GM13977 (cell line): Measurements from ENCODE around the gene PTPN21.

Experiments used
- DNase-seq: peaks from one replicate; pipeline ENCODE4 v3.0.0; 2012; ENCODE audit warnings: low spot score
- in situ Hi-C: fragments of 300-500 bp; cut with MboI; formaldehyde crosslinking; loops from one replicate; pipeline ENCODE4 v1.12.0; 2022; ENCODE audit warnings: low sequenced_read_pairs, low pct_unique_long_range_greater_than_20kb, mixed read lengths, inconsistent platforms; ENCODE audit not compliant: unreplicated experiment
- TF ChIP-seq, protein P1 (sequence below): IDR thresholded peaks from 2 replicates; pipeline ENCODE4 v1.5.1; 2012; ENCODE audit warnings: mild to moderate bottlenecking, control low read depth; ENCODE audit not compliant: insufficient read depth; ENCODE audit errors: extremely low read depth, missing control alignments

The PTPN21 gene

DNA sequence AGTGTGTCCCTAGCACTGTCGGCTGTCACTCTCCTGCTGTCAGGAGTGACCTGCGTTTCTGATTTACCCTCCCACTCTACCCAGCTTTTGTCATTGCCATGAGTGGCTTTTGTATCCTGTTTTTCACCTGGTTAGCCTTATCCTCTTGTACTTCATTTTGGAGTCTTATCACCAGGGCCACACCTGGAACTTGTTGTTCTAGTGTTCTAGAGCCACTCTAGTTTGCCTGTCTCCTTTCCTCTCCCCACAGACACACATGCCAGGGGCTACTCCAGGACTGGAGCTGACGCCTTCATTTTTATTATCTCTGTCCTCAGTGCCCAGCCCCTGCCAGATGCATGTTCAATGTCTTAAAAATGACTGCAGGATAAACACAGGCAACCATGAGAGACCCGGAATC, 42.2 kb upstream of the PTPN21 start:
- DNase-seq, result no peak
- TF ChIP-seq, protein P1, sequence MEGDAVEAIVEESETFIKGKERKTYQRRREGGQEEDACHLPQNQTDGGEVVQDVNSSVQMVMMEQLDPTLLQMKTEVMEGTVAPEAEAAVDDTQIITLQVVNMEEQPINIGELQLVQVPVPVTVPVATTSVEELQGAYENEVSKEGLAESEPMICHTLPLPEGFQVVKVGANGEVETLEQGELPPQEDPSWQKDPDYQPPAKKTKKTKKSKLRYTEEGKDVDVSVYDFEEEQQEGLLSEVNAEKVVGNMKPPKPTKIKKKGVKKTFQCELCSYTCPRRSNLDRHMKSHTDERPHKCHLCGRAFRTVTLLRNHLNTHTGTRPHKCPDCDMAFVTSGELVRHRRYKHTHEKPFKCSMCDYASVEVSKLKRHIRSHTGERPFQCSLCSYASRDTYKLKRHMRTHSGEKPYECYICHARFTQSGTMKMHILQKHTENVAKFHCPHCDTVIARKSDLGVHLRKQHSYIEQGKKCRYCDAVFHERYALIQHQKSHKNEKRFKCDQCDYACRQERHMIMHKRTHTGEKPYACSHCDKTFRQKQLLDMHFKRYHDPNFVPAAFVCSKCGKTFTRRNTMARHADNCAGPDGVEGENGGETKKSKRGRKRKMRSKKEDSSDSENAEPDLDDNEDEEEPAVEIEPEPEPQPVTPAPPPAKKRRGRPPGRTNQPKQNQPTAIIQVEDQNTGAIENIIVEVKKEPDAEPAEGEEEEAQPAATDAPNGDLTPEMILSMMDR, result no peak
- in situ Hi-C loops, result no loop called here

DNA sequence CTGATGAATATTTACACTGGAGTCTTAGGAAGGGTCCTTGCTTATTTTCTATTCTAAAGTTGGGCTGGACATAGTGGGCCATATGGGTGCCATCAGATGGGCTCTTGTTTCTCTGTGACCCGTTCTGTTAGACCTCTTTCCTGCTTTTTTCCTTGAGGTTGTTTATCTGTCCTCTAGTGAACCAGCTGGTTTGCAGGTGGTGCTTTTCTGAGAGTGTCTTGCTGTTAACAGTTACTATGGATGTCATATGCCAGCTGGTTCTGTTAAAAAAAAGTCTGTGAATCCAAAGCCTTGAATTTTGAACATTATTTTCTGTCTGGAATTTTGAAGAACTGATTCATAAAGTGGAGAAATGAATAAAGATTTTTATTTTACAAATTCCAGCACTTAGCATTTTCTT, 37.2 kb upstream of the PTPN21 start:
- in situ Hi-C loops, result no loop called here
- TF ChIP-seq, protein P1, result no peak
- no peak for DNase-seq

DNA sequence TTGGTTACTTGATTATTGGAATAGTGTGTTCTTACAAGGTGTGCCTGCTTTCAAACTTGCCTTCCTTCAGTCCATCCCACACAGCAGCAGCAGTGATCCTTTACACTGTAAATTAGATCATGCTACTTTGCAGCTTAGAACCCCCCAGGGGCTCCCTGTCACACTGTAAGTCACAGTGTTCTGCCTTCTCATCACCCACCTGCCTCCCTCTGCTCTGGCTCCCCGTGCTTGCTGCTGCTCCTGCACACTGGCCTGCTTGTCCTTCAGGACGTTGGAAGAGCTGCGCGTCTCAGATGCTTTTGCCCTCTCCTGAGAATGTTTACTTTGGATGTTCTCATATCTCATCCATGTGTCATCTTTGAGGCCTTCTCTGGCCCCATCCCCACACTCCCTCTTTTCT, 35.4 kb upstream of the PTPN21 start:
- in situ Hi-C loops, result no loop called here
- no peak for DNase-seq
- TF ChIP-seq, protein P1, result no peak

DNA sequence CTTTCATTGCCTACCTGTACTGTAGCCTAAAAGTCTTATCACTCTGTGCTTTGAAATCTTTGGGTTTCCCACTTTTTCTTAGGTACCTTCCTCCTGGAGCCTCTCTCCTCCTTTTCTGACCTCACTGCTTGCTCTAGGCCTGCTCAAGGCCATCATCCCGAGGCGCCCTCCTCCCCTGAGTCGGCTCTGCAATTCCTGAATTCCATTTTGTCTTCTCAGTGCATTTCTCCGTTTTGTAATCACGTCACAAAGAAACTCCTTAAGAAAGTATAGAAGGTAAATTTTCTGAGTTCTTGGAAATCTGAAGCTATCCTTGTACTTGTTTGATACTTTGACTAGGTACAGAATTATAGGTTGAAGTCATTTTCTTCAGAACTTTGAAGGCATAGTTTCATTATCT, 33.3 kb upstream of the PTPN21 start:
- DNase-seq, result no peak
- TF ChIP-seq, protein P1, result no peak
- in situ Hi-C loops, result no loop called here

DNA sequence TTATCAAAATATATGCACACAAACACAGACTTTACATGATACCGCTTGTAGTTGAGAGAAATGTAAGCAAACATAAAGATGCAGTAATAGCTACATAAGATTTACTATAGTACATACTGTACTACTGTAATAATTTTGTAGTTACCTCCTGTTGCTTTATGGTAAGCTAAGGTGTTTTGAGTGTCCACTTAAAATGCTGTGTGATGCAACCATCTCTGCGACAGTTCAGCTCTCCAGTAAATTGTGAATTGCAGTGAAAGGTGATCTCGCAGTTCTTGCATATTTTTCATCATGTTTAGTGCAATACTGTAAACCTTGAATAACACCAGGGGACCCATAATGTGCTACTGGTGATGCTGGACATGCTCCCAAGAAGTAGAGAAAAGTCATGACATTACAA, 29.6 kb upstream of the PTPN21 start:
- in situ Hi-C loops, result no loop called here
- TF ChIP-seq, protein P1, result no peak
- no peak for DNase-seq

DNA sequence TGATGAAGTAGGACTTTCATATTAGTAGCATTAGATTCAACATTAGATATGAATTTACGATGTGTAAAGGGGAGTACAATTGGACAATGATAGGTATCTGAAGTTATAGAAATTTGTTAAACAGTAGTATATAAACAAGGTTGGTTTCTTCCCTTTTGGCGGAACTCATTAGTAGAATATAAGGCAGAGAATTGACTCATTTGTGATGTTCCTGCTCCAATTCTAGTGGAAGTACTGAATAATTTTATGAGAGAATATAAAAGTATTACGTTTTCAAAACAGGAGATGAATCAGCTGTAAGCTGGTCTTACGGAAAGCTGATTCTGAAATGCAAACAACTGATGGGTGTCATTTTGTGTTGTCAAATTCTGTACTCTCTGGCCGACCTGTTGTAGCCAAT, 21.4 kb upstream of the PTPN21 start:
- in situ Hi-C loops, result no loop called here
- TF ChIP-seq, protein P1, result no peak
- no peak for DNase-seq

DNA sequence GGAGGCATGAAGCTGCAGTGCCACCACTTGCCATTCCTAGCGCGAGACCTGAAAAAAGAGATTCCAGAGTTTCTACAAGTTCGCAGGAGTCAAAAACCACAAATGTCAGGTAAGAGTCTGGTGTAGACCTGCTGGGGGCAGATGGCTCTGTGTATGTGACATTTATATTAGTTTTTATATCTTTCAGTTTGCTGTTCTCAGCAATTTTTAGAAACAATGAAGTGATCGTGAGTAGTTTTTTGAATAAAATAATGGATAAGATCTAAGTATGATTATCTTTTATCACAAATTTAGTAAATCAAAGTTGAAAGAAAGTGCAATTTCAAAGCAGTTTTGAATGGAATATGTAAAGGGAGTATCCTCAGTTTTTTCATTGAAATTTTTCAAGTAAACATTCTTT, 17.3 kb upstream of the PTPN21 start:
- no peak for DNase-seq
- in situ Hi-C loops, result no loop called here
- TF ChIP-seq, protein P1, result no peak
